Stimulated activated CD8-positive, alpha-beta memory T cell treated with anti-CD3 and anti-CD28 coated beads, Interleukin-12 subunit alpha, Interleukin-12 subunit beta, amount 100 ng/mL, for 24 hours (primary cell): ENCODE data around the gene TMEM121.
A peak's percentile ranks its signal among the peaks of the same experiment; 100 is the strongest.

Experiments used
- DNase-seq: peaks from one replicate; pipeline ENCODE4 v3.0.0-alpha.2; 2020; ENCODE audit errors: extremely low read depth

Gene TMEM121

GRCh38 chr14:105525861-105526775, at the start of gene TMEM121:
Gene TMEM121 (plus strand): TSS chr14:105526583. CDS start chr14:105528835, 2,252 bp downstream.
- no peak for DNase-seq

GRCh38 chr14:105476831-105477659, 49.3 kb upstream of the TMEM121 start:
- no peak for DNase-seq

- no peak for DNase-seq
These were observed 48.6 kb upstream of the TMEM121 start for GRCh38 chr14:105477660-105478397.

GRCh38 chr14:105478398-105479251, 47.8 kb upstream of the TMEM121 start:
- no peak for DNase-seq

GRCh38 chr14:105479431-105480158, 46.8 kb upstream of the TMEM121 start:
- no peak for DNase-seq

GRCh38 chr14:105480199-105480746, 46.1 kb upstream of the TMEM121 start:
- DNase-seq: no peak

GRCh38 chr14:105480807-105481801, 45.3 kb upstream of the TMEM121 start:
- DNase-seq: peak; percentile 62

GRCh38 chr14:105481886-105482457, 44.4 kb upstream of the TMEM121 start:
- peak; percentile 72 for DNase-seq

- DNase-seq: no peak
These were observed 43.8 kb upstream of the TMEM121 start for GRCh38 chr14:105482486-105483110.

GRCh38 chr14:105483300-105484068, 42.9 kb upstream of the TMEM121 start:
- DNase-seq: no peak

GRCh38 chr14:105484069-105484996, 42.0 kb upstream of the TMEM121 start:
- DNase-seq: no peak

GRCh38 chr14:105484997-105485393, 41.4 kb upstream of the TMEM121 start:
- DNase-seq: no peak

GRCh38 chr14:105485739-105486162, 40.6 kb upstream of the TMEM121 start:
- DNase-seq: no peak

GRCh38 chr14:105486163-105486973, 40.0 kb upstream of the TMEM121 start, which contains the start of gene CRIP1:
Gene CRIP1 (plus strand): TSS chr14:105486886. CDS start chr14:105487260, 374 bp downstream.
- no peak for DNase-seq

- DNase-seq: no peak
These were observed 39.4 kb upstream of the TMEM121 start for GRCh38 chr14:105486974-105487448.
